Urinary bladder (tissue), 4 donors: ENCODE results near the gene RPL7A. TPM values are rescaled to one million over a fixed set of nuclear protein-coding genes. Genes with fewer than 3 reads are reported as not detected.
"Not testable (repeated sequence)": the region's sequence is repeated elsewhere in the genome, so short reads cannot be mapped to it uniquely, and the experiment has no call there.

Source experiments
- DNase-seq: peaks from one replicate; pipeline ENCODE4 v3.0.0-alpha.2; 2015; ENCODE audit errors: extremely low spot score
- H3K27ac ChIP-seq: one replicate; pipeline ENCODE4 v1.5.1; 2013; ENCODE audit warnings: low read depth, mild to moderate bottlenecking, moderate library complexity
- H3K36me3 ChIP-seq: one replicate; pipeline ENCODE4 v1.6.1; 2013; ENCODE audit warnings: mild to moderate bottlenecking, moderate library complexity; ENCODE audit not compliant: insufficient read depth
- H3K4me1 ChIP-seq: one replicate; pipeline ENCODE4 v1.6.1; 2013; ENCODE audit warnings: mild to moderate bottlenecking, moderate library complexity; ENCODE audit not compliant: insufficient read depth
- H3K4me3 ChIP-seq: one replicate; pipeline ENCODE4 v1.5.1; 2013; ENCODE audit warnings: low read depth, low read length
- WGBS: extraction: QIAGEN DNeasy Blood & Tissue Kit; methylation state at CpG from one replicate; pipeline ENCODE4 v1.1.7; 2013; 5-methylcytosine and 5-hydroxymethylcytosine counted together
- polyA plus RNA-seq: library from polyadenylated mRNA; stranded (reverse); fragments of 200-250 nt; gene quantifications from one replicate; pipeline ENCODE4 v1.2.3, GENCODE V29; 2013
- total RNA-seq: library from RNA; depleted of rRNA; stranded (reverse); fragments of >200 nt; gene quantifications from one replicate; pipeline ENCODE4 v1.2.3, GENCODE V29; 2014
- donor health status: healthy with polysubstance abuse.
- donor health status: healthy.

RPL7A gene
- total and polyA plus RNA-seq, 2 donors = 1,153 to 2,769 TPM

DNA sequence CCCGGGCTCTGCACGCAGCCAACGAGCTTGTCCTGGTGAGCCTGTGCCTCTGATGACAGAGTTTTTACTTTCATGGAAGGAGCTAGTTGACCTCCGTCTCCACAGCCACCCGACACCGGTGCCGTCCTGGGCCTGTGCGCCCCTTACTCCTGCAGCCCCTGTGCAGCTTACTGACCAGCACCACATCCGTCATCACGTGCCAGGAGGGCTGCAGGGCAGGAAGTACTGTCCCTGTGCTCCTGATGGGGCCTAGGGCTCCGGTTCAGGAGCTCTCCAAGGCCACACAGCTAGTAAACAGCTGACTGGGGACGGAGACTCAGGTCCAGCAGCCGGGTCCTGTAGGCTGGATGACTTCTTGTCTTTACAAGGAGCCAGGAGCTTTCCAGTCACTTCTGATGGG lies 38.3 kb downstream of the RPL7A start:
- DNase-seq = no peak
- WGBS = 73% methylated on average over 13 of the region's 13 CpGs
- Histone ChIP-seq H3K4me1 (no peaks in the 10 kb centered on the region), H3K4me3 (no peak overlapping the region), H3K36me3 (no peaks in the 10 kb centered on the region), H3K27ac (no peak overlapping the region)

DNA sequence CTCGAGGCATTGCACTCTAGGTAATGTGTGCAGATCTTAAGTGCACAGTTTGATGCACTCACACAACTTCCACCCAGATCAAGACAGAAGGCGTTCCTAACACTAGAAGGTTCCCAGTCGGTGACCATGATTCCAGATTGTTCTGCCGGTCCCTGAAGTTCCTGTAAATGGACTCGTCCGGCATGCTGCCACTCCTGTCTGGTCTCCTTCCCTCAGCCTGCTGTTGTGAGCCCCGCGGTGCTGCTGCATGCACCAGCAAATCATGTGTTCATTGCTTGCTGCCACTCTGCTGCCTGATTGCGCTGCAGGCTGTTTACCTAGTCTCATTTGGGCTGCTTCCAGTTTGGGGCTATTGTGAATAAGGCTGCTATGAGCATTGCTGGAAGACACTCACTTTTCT lies 39.7 kb downstream of the RPL7A start:
- Histone ChIP-seq H3K36me3 (no peaks in the 10 kb centered on the region), H3K27ac (no peak overlapping the region), H3K4me3 (no peak overlapping the region), H3K4me1 (no peaks in the 10 kb centered on the region)
- no peak for DNase-seq
- 75% methylated on average over 9 of the region's 9 CpGs for WGBS

DNA sequence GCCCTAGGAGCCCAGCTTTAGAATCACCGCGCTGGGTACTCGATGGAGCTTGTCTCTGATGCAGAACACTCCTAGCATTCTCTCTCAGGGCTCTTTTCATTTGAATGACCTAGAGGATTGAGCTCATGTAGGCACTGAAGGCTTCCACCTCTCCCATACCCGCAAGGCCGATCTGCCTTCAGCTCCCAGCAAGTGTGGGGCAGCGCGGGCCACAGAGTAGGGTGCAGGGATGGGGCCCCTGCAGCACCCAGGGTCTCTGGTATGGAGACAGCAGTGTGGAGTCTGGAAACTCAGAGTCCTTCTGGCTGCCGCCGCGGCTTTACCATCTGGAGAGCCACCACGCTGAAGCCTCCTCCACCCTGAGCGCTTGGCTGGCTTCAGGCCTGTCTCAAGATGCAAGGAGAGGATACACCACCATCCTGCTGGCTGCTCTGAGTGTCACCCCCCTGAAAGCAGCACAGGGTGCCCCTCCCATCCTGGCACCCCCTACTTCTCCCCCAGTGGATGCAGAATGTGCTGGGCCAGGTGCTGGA lies 41.1 kb downstream of the RPL7A start:
- H3K4me1 ChIP-seq = no peaks in the 10 kb centered on the region
- 95% methylated on average over 12 of the region's 12 CpGs for WGBS
- no peak overlapping the region for H3K27ac ChIP-seq
- H3K36me3 ChIP-seq = no peaks in the 10 kb centered on the region
- no peak overlapping the region for H3K4me3 ChIP-seq
- DNase-seq = no peak

GRCh38 chr9:133389562-133389961 lies 41.5 kb downstream of the RPL7A start:
- H3K4me1 ChIP-seq = no peaks in the 10 kb centered on the region
- H3K4me3 ChIP-seq = no peak overlapping the region
- H3K27ac ChIP-seq = no peak overlapping the region
- WGBS = 85% methylated on average over 13 of the region's 13 CpGs
- H3K36me3 ChIP-seq = no peaks in the 10 kb centered on the region
- no peak for DNase-seq

- DNase-seq = no peak
- Histone ChIP-seq H3K4me3 (no peak overlapping the region), H3K27ac (no peak overlapping the region), H3K36me3 (no peaks in the 10 kb centered on the region), H3K4me1 (no peaks in the 10 kb centered on the region)
- whole genome bisulfite sequencing = 82% methylated on average over 7 of the region's 7 CpGs
These were observed 42.7 kb downstream of the RPL7A start for GRCh38 chr9:133390713-133391112.

GRCh38 chr9:133391449-133391848 lies 43.4 kb downstream of the RPL7A start:
- H3K4me3 ChIP-seq, H3K4me1 ChIP-seq, DNase-seq, H3K36me3 ChIP-seq, H3K27ac ChIP-seq: not testable (repeated sequence)
- 48% methylated on average over 2 of the region's 4 CpGs for WGBS

GRCh38 chr9:133392308-133392707 lies 44.3 kb downstream of the RPL7A start:
- DNase-seq, H3K27ac ChIP-seq, H3K4me1 ChIP-seq, H3K4me3 ChIP-seq, H3K36me3 ChIP-seq: not testable (repeated sequence)
- 96% methylated on average over 3 of the region's 3 CpGs for WGBS

DNA sequence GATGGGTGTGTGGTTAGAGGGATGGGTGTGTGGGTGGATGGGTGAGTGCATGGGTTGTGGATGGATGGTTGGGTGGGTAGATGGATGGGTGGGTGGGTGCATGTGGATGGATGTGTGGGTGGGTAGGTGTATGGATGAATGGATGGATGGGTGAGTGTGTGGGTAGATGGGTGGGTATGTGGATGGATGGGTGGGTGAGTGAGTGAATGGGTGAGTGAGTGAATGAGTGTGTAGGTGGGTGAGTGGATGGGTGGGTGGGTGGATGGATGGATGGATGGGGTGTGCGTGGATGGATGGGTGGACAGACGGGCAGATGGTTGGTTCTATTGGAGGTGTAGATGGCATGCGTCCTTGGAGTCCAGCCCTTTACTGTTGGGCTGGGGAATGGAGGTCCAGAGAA lies 45.4 kb downstream of the RPL7A start:
- no peak overlapping the region for H3K4me3 ChIP-seq
- H3K27ac ChIP-seq = no peak overlapping the region
- H3K4me1 ChIP-seq = no peaks in the 10 kb centered on the region
- WGBS = 87% methylated on average over 3 of the region's 3 CpGs
- no peaks in the 10 kb centered on the region for H3K36me3 ChIP-seq
- no peak for DNase-seq

DNA sequence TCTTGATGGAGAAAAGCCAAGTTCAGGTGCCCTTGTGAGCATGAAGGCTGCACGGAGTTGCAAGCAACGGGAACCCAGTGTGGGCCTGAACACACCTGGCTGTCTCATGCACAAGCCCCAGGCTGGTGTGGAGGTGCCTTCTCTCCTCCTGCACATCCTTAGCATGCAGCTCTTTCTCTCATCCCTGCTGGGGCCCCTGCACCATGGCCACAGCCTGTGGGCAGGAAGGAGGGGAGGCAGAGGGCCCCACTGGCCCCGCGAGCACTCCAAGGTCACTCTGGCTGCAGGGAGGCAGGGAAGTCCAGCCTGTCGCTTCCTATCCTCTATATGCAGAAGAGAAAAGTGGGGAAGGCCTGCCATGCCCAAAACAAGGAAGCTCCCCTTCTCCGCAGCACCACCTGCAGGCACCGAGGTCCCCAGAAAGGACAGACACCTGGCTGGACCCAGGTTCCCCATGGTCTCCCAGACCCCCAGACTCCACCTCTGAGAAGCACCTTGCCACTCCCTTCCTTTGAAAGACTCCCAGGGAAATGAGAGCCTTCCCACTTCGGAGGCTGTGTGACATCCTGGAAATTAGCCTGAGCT lies 46.8 kb downstream of the RPL7A start:
- Histone ChIP-seq H3K27ac (no peak overlapping the region), H3K4me3 (no peak overlapping the region), H3K36me3 (no peaks in the 10 kb centered on the region), H3K4me1 (no peaks in the 10 kb centered on the region)
- 41% methylated on average over 8 of the region's 8 CpGs for WGBS
- no peak for DNase-seq

DNA sequence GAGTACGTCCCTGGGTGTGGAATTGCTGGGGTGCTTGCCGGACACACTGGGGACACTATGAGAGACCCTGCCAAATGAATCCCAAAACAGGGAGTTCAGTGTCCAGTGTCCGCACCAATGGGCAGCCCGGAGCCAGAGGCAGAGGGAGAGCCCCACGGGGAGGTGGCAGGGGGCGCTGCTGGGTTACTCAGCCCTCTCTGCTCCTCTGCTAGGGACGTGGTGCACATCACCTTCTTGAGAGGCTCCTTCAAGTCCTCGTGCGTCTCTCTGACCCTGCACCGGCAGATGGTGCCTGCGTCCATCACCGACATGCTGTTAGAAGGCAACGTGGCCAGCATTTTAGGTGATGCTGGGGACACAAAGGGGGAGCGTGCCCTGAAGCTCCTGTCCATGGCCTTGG lies 48.9 kb downstream of the RPL7A start:
- H3K36me3 ChIP-seq = peaks cover 2% of the 10 kb centered on the region
- H3K4me1 ChIP-seq = no peaks in the 10 kb centered on the region
- DNase-seq = no peak
- H3K27ac ChIP-seq = no peak overlapping the region
- 25% methylated on average over 14 of the region's 14 CpGs for WGBS
- no peak overlapping the region for H3K4me3 ChIP-seq

DNA sequence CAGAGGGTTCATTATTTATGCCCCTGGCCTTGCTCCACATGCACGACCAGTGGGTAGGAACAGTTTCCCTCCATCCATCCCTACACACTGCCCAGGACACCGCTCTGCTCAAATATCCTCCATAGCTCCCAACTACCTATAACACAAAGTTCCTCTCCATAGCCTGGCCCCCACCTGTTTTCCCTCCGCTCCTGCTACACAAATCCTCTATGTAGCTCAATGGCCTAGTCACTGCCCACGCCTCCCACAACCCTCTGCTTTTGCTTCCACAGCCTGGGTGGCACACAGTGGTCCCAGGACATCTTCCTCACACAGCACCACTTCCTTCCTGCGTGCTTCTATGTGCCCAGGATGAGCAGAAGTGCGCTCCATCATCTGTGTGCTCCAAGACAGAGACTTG lies 49.4 kb downstream of the RPL7A start:
- no peaks in the 10 kb centered on the region for H3K4me1 ChIP-seq
- no peak for DNase-seq
- peaks cover 2% of the 10 kb centered on the region for H3K36me3 ChIP-seq
- no peak overlapping the region for H3K4me3 ChIP-seq
- 77% methylated on average over 6 of the region's 6 CpGs for WGBS
- no peak overlapping the region for H3K27ac ChIP-seq

DNA sequence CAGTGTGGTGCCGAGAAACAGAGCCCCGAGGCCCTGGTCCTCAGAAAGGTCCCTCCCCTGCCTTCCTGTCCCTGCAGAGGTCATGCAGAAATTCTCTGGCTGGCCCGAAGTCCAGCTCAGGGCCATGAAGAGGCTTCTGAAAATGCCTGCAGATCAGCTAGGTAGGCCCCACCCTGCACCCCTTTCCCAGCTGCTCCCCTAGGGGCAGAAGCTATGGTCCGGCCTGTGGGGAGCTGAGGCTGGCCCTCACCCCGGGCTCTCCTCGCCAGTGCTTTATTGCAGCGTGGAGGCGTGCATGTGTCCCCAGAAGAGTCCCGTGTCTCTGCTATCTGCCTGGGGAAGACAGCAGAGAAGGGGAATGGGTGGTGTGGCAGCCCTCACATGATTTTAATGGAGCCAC lies 49.9 kb downstream of the RPL7A start:
- H3K4me3 ChIP-seq = no peak overlapping the region
- H3K4me1 ChIP-seq = no peaks in the 10 kb centered on the region
- peaks cover 2% of the 10 kb centered on the region for H3K36me3 ChIP-seq
- 57% methylated on average over 9 of the region's 9 CpGs for WGBS
- DNase-seq = no peak
- no peak overlapping the region for H3K27ac ChIP-seq

- no peak for DNase-seq
- 91% methylated on average over 12 of the region's 12 CpGs for WGBS
- H3K27ac ChIP-seq = no peak overlapping the region
- H3K36me3 ChIP-seq = peaks cover 2% of the 10 kb centered on the region
- H3K4me1 ChIP-seq = no peaks in the 10 kb centered on the region
- H3K4me3 ChIP-seq = no peak overlapping the region
These were observed 52.3 kb downstream of the RPL7A start for GRCh38 chr9:133400292-133400691.
